Bone marrow (tissue), 2 donors: ENCODE data around the gene RNPEPL1.
A peak's percentile ranks its signal among the peaks of the same experiment; 100 is the strongest.

Source experiments
- DNase-seq, 2 donors: peaks; one replicate each; lab custom pipeline; 2025; lab: John Stamatoyannopoulos, UW

The RNPEPL1 gene

DNA sequence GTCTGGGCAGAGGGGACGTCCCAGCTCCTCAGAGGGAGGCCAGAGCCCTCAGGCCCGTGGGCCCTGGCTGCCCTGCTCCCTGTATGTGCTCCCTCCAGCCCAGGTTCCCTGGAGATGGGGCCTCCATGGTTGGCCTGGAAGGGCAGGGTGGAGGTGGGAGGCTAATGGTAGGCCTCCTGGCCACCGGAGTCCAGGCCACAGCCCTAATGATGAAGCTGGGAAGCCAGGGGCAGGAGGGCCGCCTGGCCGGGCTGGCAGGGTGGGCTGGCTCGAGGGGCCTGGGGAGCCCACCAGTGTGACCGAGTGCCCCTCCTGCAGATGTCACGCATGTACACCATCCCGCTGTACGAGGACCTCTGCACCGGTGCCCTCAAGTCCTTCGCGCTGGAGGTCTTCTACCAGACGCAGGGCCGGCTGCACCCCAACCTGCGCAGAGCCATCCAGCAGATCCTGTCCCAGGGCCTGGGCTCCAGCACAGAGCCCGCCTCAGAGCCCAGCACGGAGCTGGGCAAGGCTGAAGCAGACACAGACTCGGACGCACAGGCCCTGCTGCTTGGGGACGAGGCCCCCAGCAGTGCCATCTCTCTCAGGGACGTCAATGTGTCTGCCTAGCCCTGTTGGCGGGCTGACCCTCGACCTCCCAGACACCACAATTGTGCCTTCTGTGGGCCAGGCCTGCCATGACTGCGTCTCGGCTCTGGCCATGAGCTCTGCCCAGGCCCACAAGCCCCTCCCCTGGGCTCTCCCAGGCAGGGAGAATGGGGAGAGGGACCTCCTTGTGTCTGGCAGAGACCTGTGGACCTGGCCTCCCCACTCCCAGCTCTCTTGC, 9.2 kb downstream of the RNPEPL1 start:
- DNase-seq, result no peak

DNA sequence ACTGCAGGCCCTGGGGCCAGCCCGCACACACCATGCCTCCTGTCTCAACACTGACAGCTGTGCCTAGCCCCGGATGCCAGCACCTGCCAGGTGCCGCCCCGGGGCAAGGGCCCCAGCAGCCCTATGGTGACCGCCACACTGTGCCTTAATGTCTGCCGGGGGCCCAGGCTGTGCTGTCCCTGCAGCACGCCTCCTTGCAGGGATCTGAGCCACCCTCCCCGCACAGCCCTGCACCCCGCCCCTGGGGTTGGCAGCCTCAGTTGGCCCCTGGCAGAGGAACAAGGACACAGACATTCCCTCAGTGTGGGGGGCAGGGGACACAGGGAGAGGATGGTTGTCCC, 9.8 kb downstream of the RNPEPL1 start:
- no peak for DNase-seq

DNA sequence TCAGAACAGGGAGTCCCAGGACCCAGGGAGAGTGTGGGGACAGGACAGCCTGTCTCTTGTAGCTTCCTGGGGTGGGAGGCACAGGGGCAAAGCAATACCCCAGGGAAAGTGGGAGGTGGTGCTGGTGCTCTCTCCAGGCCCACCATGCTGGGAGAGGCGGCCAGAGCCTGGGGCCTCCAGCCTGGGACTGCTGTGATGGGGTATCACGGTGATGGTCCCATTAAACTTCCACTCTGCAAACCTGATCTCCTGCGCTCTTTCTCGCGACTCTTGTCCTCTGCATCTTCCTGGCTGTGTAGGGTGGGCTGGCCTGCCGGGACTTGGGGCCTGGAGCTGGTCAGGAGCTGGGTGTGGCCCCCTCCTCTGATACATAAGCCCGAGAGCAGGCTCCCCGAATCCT, 10.2 kb downstream of the RNPEPL1 start:
- no peak for DNase-seq

- no peak for DNase-seq
Observed at GRCh38 chr2:240579071-240579762, 10.9 kb downstream of the RNPEPL1 start.

DNA sequence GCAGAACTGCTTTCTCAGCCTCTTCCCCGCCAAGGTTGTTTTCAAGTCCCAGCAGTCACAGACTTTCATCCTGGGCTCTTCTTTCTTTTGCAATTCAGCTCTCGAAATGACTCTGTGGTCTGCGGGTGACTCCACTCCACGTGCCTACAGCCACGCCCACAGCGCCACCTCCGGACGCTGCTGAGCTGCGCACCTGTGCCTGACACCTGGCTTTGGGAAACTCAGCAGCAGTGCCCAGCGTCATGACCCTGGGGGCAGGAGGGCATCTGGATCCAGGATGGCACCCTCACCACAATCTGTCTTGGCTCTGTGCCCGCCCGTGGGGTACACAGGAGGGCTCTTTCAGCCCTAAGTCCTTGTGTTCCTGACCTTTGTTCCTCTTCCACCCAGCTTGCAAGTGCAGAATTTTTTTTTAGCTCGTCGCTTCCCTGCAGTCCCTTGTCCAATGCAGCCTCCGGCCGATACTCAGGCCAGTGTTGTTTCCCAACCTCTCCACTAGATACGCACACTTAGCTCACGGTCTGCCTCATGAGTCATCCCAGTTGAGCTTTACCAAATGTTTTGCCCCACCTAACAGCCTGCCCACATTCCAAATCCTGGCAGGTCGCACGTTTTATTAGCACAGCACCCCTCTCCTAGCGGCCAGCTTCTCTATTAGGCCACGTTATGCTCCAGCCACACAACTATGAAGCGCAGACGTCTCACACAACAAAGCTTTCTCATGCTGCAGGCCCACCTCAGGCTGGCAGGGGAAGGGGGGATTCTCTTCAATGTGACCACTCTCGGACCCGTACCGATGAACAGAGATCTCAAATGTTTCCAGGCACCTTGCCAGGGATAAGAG, 11.7 kb downstream of the RNPEPL1 start:
- DNase-seq, result peak in 1 of 2 donors; percentile 35

DNA sequence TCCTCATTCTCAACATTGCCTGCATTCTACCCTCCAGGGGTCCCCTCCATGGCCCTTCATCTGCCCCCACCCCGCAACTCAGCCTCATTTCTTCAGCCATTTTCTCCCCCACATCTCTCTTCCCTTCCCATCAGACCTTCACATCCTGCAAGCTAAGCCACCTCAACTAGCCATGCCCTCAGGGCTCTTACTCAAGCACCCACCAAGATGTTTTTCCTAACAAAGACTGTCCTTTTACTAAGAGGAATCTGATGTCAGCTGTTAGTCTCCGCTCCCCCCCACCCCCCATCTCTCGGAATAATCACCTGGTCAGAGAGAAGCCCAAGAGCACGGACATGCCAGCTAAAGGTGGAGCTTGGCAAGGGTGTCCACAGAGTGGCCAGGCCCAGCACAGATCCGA, 13.5 kb downstream of the RNPEPL1 start:
- DNase-seq, result no peak

GRCh38 chr2:240582781-240583180, 14.5 kb downstream of the RNPEPL1 start:
- DNase-seq, result no peak

DNA sequence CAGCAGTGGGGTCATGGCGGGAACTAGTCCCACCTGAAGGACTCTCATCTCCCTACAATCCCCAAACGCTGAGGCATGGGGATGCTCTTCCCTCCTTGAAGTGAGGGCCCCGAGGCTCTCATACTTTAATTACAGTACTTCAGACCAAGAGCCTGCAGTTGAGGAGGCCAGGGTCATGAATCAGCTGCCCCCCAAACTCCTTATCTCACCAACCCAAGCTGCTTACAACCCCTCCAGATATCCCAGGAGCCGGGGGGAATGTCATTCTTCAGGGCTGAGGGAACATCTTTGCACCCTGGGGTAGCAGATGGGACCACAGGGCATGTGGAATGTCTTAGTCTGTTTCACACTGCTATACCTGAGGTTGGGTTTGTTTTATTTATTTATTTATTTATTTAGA, 15.5 kb downstream of the RNPEPL1 start:
- DNase-seq, result no peak

DNA sequence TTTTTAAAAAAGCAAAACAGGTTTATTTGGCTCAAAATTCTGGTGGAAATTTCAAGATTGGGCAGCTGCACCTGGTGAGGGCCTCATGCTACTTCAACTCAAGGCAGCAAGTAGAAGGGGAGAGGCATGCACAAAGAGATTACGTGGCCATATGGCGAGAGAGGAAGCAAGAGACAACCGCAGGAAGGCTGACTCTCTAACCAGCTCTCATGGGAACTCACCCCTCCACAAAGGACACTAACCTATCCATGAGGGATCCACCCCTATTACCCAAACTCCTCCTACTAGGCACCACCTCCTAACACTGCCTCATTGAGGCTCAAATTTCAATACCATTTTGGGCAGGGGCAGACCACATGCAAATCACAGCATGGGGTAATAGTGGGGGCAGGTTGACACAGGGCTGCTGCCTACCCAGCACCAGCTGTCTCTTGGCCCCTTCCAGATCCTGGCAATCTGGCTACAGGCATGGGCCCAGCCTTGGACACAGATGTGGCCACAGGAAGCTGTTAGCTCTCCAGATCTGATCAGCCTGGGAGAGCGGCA, 16.3 kb downstream of the RNPEPL1 start:
- DNase-seq, result no peak

DNA sequence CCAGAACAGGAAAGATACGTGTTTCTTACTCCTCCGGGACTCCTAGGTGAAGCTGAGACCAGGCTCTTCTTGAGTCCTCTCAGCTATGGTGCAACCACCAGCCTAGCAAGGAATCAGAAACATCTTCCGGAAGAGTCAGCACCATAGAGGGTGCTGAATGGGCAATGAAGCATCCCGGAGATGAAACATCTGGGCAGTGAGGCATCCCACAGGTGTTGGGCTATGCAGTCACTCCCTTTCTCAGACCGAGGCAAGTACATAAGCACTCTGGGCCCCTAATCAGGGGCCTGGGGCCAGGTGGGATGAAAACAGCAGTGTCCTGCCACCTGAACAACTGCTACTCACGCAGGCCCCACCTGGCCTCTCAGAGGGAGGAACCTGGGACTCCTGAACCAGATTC, 16.8 kb downstream of the RNPEPL1 start:
- no peak for DNase-seq

- DNase-seq, result no peak
Observed at GRCh38 chr2:240585681-240586197, 17.5 kb downstream of the RNPEPL1 start.

- peak; percentile 84 to 99 for DNase-seq
Observed at GRCh38 chr2:240586198-240586918, 18.1 kb downstream of the RNPEPL1 start, which contains the start of gene CAPN10. CAPN10 (plus strand) TSS chr2:240586734; CDS start chr2:240586912, 178 bp downstream.

DNA sequence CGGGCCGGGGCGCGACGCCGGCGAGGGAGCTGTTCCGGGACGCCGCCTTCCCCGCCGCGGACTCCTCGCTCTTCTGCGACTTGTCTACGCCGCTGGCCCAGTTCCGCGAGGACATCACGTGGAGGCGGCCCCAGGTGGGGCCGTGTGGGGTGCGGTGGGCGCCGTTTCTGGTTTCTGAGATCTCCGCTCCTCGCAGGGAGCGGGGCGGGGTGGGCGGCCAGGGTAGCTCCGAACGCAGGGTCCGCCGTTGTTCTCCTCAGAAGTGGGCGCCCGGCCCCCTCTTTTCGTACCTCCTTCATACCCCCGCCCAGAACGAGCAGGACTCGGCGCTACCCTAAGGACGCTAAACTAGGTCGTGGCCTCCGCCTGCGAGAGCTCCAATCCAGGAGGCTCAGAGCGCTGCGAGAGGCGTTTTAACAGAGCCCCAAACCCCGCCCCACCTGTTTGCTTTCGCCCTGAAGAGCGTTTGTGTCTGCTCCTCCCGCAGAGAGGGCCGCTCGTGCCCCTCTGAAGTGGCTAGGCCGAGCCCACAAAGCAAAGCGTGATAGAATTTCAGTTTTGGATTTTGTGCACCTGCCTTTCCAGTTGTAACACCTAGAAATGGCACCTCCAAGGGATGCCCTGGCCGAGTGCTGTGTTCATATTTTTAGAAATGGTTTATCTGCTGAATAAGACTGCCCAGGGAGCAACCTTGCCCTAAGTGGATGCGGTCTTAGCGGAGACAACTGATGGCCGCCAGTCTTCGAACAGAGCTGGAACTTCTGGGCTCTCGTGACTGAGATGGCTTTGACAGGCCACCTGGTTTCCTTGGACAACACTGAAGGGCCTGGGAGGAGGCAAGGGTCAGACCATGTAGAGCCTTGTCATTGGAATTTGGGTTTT, 18.9 kb downstream of the RNPEPL1 start:
- DNase-seq, result no peak

GRCh38 chr2:240588006-240588655, 19.8 kb downstream of the RNPEPL1 start:
- DNase-seq, result no peak

GRCh38 chr2:240588669-240589068, 20.4 kb downstream of the RNPEPL1 start:
- no peak for DNase-seq

GRCh38 chr2:240589375-240589774, 21.1 kb downstream of the RNPEPL1 start:
- no peak for DNase-seq

- no peak for DNase-seq
Observed at GRCh38 chr2:240589850-240590525, 21.7 kb downstream of the RNPEPL1 start.

DNA sequence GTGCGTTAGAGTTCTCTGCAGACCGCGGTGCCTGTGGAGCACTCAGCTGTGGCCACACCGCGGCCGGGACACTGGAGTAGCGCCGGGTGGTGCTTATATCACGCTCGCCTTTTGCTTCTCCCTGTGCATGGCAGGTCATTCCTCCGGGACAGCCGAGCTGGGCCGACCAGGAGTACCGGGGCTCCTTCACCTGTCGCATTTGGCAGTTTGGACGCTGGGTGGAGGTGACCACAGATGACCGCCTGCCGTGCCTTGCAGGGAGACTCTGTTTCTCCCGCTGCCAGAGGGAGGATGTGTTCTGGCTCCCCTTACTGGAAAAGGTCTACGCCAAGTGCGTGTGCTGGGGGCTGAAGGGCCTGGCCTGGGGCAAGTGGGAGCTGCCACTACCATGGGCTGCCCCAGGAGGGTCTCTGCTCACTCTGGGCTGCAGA, 22.4 kb downstream of the RNPEPL1 start:
- DNase-seq, result no peak

- DNase-seq, result no peak
Observed at GRCh38 chr2:240591226-240591625, 22.9 kb downstream of the RNPEPL1 start.
